Endothelial cell of umbilical vein (primary cell): ENCODE measurements around the gene SLC25A30. TPM values are rescaled to one million over a fixed set of nuclear protein-coding genes. Genes with fewer than 3 reads are reported as not detected.

ENCODE experiments used
- BruUV-seq: library from RNA; stranded (reverse); fragments of 400-500 nt; replicated peaks from 2 replicates; lab custom pipeline; 2021; lab: Mats Ljungman, UMichigan
- CTCF ChIA-PET: fragments of 300-600, 350-600 bp; sonication (Branson Sonifier 250); formaldehyde crosslinking; loops from one replicate; lab custom pipeline; 2021; ENCODE audit warnings: antibody characterized with exemption, inconsistent platforms; lab: Charles Lee
- POLR2A ChIA-PET: fragments of 300-600, 350-600 bp; sonication (Branson Sonifier 250); formaldehyde crosslinking; loops from one replicate; lab custom pipeline; 2021; ENCODE audit warnings: antibody characterized with exemption, inconsistent platforms; lab: Charles Lee
- DNase-seq: peaks from one replicate; pipeline ENCODE4 v3.0.0-alpha.2; 2011; ENCODE audit warnings: low read depth, low spot score
- FAIRE-seq: peaks from 2 replicates; lab custom pipeline; 2011; peaks lifted over from hg19 to GRCh38; lab: Jason Lieb, UNC
- H2AFZ ChIP-seq: 2 replicates; pipeline ENCODE4 v1.6.0; 2012; ENCODE audit warnings: low read depth, low read length, control low read depth, inconsistent platforms
- H3K27ac ChIP-seq: 2 replicates; pipeline ENCODE4 v1.5.1; 2011; ENCODE audit warnings: low read depth, mild to moderate bottlenecking, control low read depth, low read length, moderate library complexity; ENCODE audit not compliant: insufficient read depth
- H3K27me3 ChIP-seq, 2 experiments: 2 replicates each; pipeline versions ENCODE4 v1.6.0 to v1.6.1; 2011; ENCODE audit warnings: low read length in 2 of 2, mixed read lengths in 1 of 2; ENCODE audit not compliant: control insufficient read depth in 2 of 2, insufficient read depth in 2 of 2
- H3K36me3 ChIP-seq, 2 experiments: 2 replicates in 1 of 2; 3 replicates in 1 of 2; pipeline ENCODE4 v1.5.1; 2011; ENCODE audit warnings: low read length in 2 of 2, mild to moderate bottlenecking in 1 of 2, moderate library complexity in 1 of 2; ENCODE audit not compliant: control insufficient read depth in 2 of 2, insufficient read depth in 2 of 2; ENCODE audit errors: extremely low read depth in 1 of 2
- H3K4me1 ChIP-seq: 3 replicates; pipeline ENCODE4 v1.5.1; 2011; ENCODE audit warnings: mild to moderate bottlenecking, low read length; ENCODE audit not compliant: control insufficient read depth, insufficient read depth; ENCODE audit errors: extremely low read depth
- H3K4me2 ChIP-seq: 2 replicates; pipeline ENCODE4 v1.6.1; 2011; ENCODE audit warnings: low read length, control low read depth, mixed read lengths; ENCODE audit not compliant: insufficient read depth
- H3K4me3 ChIP-seq, 3 experiments: fragments of 200-600 bp in 1 of 3; sonication (generic), shearing (Covaris generic) in 1 of 3; replicated peaks in 1 of 3; 2 replicates each; pipeline ENCODE4 v1.5.1; 2011 to 2016; ENCODE audit warnings: control low read depth in 3 of 3, low read length in 3 of 3, mild to moderate bottlenecking in 2 of 3, inconsistent platforms in 1 of 3, low read depth in 1 of 3, moderate library complexity in 1 of 3; ENCODE audit not compliant: insufficient read depth in 1 of 3
- H3K79me2 ChIP-seq: 2 replicates; pipeline ENCODE4 v1.6.0; 2012; ENCODE audit warnings: low read length, inconsistent platforms; ENCODE audit not compliant: control insufficient read depth, insufficient read depth
- H3K9ac ChIP-seq: replicated peaks from 2 replicates; pipeline ENCODE3; 2011; ENCODE audit warnings: low read length, control low read depth; ENCODE audit not compliant: insufficient read depth; ENCODE audit errors: extremely low read depth
- H3K9me1 ChIP-seq: replicated peaks from 3 replicates; pipeline ENCODE4 v1.6.0; 2011; ENCODE audit warnings: mild to moderate bottlenecking, low read length; ENCODE audit not compliant: control insufficient read depth, insufficient read depth; ENCODE audit errors: extremely low read depth
- H3K9me3 ChIP-seq: replicated peaks from 2 replicates; pipeline ENCODE4 v1.5.1; 2012; ENCODE audit warnings: low read length, inconsistent platforms; ENCODE audit not compliant: control insufficient read depth, insufficient read depth
- H4K20me1 ChIP-seq: replicated peaks from 2 replicates; pipeline ENCODE3; 2011; ENCODE audit warnings: mild to moderate bottlenecking, low read length; ENCODE audit not compliant: control insufficient read depth, insufficient read depth; ENCODE audit errors: extremely low read depth
- EZH2 ChIP-seq: IDR thresholded peaks from 2 replicates; pipeline ENCODE4 v1.6.1; 2012; ENCODE audit warnings: borderline replicate concordance, low read depth, mild to moderate bottlenecking, moderate library complexity, low read length, inconsistent platforms; ENCODE audit not compliant: severe bottlenecking
- FOS ChIP-seq: IDR thresholded peaks from 2 replicates; pipeline ENCODE4 v1.6.1; 2011; ENCODE audit warnings: mild to moderate bottlenecking, low read length, moderate library complexity, borderline replicate concordance; ENCODE audit not compliant: insufficient read depth
- GATA2 ChIP-seq: IDR thresholded peaks from 2 replicates; pipeline ENCODE4 v1.7.0; 2011; ENCODE audit warnings: low read depth, mild to moderate bottlenecking, moderate library complexity, mixed read lengths, low read length; ENCODE audit not compliant: insufficient read length, insufficient read depth
- JUN ChIP-seq: IDR thresholded peaks from 2 replicates; pipeline ENCODE4 v1.6.1; 2011; ENCODE audit warnings: borderline replicate concordance, low read depth; ENCODE audit not compliant: insufficient read length, insufficient read depth
- MAX ChIP-seq: IDR thresholded peaks from 2 replicates; pipeline ENCODE4 v1.6.1; 2011; ENCODE audit not compliant: insufficient read depth, insufficient read length
- MYC ChIP-seq: IDR thresholded peaks from one replicate; pipeline ENCODE4 v1.6.1; 2011; ENCODE audit warnings: mild to moderate bottlenecking, low read depth, low read length
- POLR2A ChIP-seq: IDR thresholded peaks from 2 replicates; pipeline ENCODE4 v1.6.1; 2012; ENCODE audit warnings: low read depth, mild to moderate bottlenecking, control low read depth, low read length
- POLR2AphosphoS5 ChIP-seq: IDR thresholded peaks from 2 replicates; pipeline ENCODE4 v1.6.1; 2012; ENCODE audit warnings: low read depth, mild to moderate bottlenecking, control low read depth, low read length, moderate library complexity; ENCODE audit not compliant: insufficient read depth
- dilution Hi-C: fragments of 300-500 bp; cut with MboI; formaldehyde crosslinking; loops from one replicate; pipeline ENCODE4 v1.15.0; 2019; ENCODE audit warnings: low sequenced_read_pairs; ENCODE audit not compliant: extremely low pct_ligation_motif_present
- intact Hi-C: fragments of 100-400 bp; cut with micrococcal nuclease; formaldehyde crosslinking; loops from one replicate; pipeline ENCODE4 v1.10.0; 2022
- polyA plus RNA-seq, 4 experiments: library from polyadenylated mRNA; depleted of rRNA in 3 of 4; stranded (reverse) in 3 of 4; unstranded in 1 of 4; fragments of >200 nt; gene quantifications; 2 replicates each; pipeline versions ENCODE4 v1.2.1 to v1.2.3, GENCODE V29; 2011 to 2012; ENCODE audit warnings: missing spikeins in 1 of 4
- total RNA-seq: library from RNA; stranded (reverse); gene quantifications from 2 replicates; pipeline ENCODE4 v1.2.3, GENCODE V29; 2021
- TF ChIP-seq, protein P1 (sequence below), 2 donors: IDR thresholded peaks; 1 replicate in 1 of 2; 2 replicates in 1 of 2; pipeline ENCODE4 v1.5.1; 2011; ENCODE audit warnings: low read length in 2 of 2, mild to moderate bottlenecking in 2 of 2, moderate library complexity in 2 of 2, control low read depth in 1 of 2, inconsistent platforms in 1 of 2, low read depth in 1 of 2; ENCODE audit not compliant: insufficient read depth in 1 of 2; ENCODE audit errors: extremely low read depth in 1 of 2

The SLC25A30 gene
- total and polyA plus RNA-seq, 2 donors (not counting 3 experiments of a cell fraction or from before 2014, with no cell fraction given) = 13.3 to 27.0 TPM

DNA sequence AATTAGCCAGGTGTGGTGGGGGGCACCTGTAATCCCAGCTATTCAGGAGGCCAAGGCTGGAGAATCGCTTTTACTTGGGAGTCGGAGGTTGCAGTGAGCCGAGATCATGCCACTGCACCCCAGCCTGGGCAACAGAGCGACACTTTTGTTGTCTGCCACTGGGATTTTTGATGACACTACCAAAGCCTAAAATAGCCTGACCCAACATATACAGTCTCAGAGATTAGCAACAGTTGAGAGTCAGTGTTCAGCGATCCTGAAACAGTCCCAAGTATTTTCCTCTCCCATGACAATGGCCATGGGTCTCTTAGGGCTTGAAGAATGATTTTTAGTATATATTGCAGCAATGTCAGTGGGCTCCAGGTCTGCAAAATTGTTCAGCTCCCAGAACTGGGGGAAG, 32.9 kb downstream of the SLC25A30 start:
- no peaks in the 10 kb centered on the region for H3K9me1 ChIP-seq
- no peak overlapping the region for H3K9ac ChIP-seq
- H3K9me3 ChIP-seq = no peaks in the 10 kb centered on the region
- no peaks in the 10 kb centered on the region for H4K20me1 ChIP-seq
- no peak for FAIRE-seq
- H3K4me2 ChIP-seq = no peak overlapping the region
- no peaks in the 10 kb centered on the region for H3K36me3 ChIP-seq
- no TSS peak for BruUV-seq
- H3K27me3 ChIP-seq = no peaks in the 10 kb centered on the region
- no peak overlapping the region for H3K4me3 ChIP-seq
- dilution Hi-C loops = no loop called here
- POLR2A ChIA-PET = no interaction called here
- intact Hi-C loops = no loop called here
- no peaks in the 10 kb centered on the region for H3K79me2 ChIP-seq
- no peaks in the 10 kb centered on the region for H3K4me1 ChIP-seq
- H3K27ac ChIP-seq = no peak overlapping the region
- DNase-seq = no peak
- CTCF ChIA-PET = interaction anchor here (1.1 to 2.6 kb wide), 2 partner anchors 10 to 14 kb away, joined by 11 to 14 read pairs; no protein-coding TSS in a partner anchor
- no peak overlapping the region for H2AFZ ChIP-seq
- TF ChIP-seq, protein P1, sequence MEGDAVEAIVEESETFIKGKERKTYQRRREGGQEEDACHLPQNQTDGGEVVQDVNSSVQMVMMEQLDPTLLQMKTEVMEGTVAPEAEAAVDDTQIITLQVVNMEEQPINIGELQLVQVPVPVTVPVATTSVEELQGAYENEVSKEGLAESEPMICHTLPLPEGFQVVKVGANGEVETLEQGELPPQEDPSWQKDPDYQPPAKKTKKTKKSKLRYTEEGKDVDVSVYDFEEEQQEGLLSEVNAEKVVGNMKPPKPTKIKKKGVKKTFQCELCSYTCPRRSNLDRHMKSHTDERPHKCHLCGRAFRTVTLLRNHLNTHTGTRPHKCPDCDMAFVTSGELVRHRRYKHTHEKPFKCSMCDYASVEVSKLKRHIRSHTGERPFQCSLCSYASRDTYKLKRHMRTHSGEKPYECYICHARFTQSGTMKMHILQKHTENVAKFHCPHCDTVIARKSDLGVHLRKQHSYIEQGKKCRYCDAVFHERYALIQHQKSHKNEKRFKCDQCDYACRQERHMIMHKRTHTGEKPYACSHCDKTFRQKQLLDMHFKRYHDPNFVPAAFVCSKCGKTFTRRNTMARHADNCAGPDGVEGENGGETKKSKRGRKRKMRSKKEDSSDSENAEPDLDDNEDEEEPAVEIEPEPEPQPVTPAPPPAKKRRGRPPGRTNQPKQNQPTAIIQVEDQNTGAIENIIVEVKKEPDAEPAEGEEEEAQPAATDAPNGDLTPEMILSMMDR (IDR thresholded peaks at IDR 0.05; ENCODE audit: extremely low read depth in 1 of 2, insufficient read depth in 1 of 2, low read depth in 1 of 2, low read length in 2 of 2) = no peak
- no peak for TF ChIP-seq GATA2
- TF ChIP-seq POLR2AphosphoS5 = no peak
- TF ChIP-seq POLR2A = no peak
- TF ChIP-seq MAX = no peak
- TF ChIP-seq JUN = no peak
- TF ChIP-seq EZH2 = no peak
- TF ChIP-seq MYC = no peak
- TF ChIP-seq FOS = no peak
